GM21717 (cell line): ENCODE results near the gene KRT86.
"Not testable (repeated sequence)": the region's sequence is repeated elsewhere in the genome, so short reads cannot be mapped to it uniquely, and the experiment has no call there.

Experiments
- ATAC-seq: cut with Tn5 transposase; IDR thresholded peaks from one replicate; pipeline ENCODE4 v1.9.1; 2021; ENCODE audit warnings: mild to moderate bottlenecking, moderate library complexity; ENCODE audit not compliant: unreplicated experiment

KRT86 gene

DNA sequence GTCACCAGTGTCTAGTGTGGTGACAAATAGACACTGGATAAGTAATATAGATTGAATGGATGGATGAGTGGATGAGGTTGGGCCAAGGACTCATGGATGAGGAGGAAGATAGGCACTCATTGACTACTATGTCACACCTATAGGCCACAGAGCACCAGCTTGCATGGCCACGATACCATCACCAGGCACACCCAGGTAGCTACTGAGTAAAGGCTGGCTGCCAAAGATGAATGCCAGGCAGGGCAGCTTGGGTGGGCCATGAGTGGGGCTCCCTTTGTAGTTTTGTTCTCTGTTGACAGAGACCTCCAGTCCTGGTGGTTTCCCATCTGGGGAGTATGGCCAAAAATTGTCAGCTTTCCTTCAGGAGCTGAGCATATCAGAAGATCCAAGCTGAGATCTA lies 57.9 kb downstream of the KRT86 start:
- no peak for ATAC-seq

DNA sequence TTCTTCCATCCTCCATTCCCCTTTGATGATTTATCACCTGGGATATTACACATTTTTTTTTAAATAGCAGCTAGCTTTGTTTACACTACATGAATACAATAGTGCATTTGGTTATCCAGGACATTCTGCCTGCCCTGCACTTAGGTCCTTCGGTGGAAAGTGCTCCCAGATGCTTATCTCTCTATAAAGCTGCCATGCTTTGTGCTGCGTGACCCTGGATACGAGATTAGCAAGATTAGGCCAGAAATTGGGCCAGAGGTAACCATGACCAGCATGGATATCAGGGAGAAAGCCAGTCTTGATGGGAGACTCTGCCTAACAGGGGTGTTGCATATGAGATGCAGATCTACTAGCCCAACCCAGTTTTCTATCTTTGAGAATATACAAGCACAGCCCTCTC lies 58.9 kb downstream of the KRT86 start:
- no peak for ATAC-seq

DNA sequence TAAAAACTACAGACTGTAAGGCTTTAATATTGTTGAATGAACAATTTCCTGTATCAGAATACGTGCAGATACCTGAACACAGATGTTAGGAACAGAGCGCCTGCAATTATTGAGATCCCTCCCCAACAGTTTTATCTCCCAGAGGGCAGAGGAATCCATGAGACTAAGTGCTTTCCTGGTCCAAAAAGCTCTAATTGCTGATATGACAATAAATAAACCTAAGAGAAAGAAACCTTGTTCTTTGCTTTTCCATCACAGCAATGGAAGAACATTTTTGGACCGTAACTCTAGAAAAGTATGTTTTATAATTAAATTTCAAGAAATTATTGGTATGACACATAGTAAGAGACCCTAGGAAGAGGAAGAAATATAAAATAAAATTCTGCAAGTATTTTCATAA lies 59.7 kb downstream of the KRT86 start:
- ATAC-seq: no peak

DNA sequence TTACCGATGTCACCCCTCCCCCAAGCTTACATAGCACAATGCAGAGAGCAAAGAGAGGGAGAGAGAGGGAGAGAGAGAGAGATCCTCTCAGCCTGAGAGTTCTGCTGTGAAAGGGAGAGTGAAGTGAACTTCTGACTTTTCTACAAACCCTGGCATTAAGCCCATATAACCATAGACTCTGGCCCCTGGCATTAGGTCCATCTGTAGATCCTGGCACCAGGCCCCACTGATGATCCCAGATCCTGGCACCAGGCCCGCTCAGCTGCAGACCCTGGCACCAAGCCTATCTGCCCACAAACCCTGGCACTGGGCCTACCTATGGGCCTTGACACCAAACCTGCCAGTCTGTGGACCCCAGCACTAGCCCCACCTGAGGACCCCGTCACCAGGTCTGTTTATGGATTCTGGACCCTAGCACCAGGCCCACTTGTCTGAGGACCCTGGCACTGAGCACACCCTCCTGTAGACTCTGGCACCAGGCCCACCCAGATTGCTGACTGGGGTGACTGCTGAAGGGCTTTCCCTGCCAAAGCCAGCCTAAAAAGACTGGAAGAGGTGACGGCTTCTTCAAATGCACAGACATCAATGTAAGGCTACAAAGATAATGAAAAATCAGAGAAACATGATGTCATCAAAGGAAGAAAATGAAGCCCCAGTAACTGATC lies 61.3 kb downstream of the KRT86 start:
- ATAC-seq: no peak

DNA sequence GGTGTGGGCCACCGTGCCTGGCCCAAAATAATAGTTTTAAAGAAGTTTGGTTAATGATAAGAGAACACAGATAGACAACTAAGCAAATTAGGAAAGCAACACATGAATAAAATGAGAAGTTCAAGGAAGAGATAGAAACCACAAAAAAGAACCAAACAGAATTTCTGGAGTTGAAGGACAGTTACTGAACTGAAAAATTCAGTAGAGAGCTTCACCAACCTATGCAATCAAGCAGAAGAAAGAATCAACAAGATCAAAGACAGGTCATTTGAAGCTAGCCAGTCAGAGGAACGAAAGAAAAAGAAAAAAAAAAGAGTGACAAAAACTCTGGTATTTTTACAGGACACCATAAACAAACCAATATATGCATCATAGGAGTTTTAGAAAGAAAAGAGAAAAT lies 62.2 kb downstream of the KRT86 start:
- no peak for ATAC-seq

DNA sequence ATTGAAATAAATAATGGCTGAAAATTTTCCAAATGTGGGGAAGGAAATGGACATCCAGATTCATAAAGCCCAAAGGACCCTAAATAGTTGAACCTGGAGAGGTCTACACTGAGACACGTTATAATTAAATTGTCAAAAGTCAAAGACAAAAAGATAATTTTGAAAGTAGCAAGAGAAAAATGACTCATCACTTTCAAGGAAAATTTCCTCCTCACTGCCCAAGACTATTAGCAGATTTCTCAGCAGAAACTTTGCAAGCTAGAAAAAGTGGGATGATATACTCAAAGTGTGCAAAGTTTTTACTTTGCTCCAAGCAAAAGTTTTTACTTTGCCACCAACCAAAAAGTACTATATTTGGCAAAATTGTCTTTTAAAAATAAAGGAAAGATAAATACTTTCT lies 62.6 kb downstream of the KRT86 start:
- no peak for ATAC-seq

DNA sequence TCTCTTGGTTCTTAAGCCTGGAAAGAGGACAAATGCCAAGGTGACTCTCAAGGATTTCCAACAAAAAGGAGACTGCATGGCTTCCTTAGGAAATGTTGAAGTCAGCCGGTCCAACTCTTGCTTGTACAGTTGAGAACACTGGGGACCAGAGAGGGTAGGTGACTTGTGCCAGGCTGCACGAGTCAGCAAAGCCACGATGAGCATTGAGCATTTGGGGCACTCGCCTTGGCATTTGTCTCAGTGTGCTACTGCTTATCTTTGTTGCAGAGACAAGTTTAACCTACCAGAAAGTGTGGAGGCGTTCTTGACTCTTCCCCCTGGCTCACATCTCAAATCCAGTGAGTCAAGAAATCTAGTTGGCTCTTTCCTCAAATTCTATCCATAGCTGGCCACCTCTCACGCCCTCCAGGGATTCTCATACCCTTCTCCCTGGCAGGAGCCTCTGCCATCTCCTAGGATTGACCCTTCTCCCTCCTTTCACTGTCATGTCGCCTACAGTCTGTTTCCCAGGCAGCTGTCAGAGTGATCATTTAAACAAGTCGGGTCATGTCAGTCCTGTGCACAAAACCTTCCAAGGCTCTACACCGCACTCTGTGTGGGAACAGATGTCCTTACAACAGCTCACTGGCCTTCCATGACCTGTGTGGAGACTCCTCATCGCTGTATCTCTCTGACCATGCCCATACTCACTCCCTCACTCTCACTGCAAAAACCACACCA lies 64.0 kb downstream of the KRT86 start:
- ATAC-seq: no peak

DNA sequence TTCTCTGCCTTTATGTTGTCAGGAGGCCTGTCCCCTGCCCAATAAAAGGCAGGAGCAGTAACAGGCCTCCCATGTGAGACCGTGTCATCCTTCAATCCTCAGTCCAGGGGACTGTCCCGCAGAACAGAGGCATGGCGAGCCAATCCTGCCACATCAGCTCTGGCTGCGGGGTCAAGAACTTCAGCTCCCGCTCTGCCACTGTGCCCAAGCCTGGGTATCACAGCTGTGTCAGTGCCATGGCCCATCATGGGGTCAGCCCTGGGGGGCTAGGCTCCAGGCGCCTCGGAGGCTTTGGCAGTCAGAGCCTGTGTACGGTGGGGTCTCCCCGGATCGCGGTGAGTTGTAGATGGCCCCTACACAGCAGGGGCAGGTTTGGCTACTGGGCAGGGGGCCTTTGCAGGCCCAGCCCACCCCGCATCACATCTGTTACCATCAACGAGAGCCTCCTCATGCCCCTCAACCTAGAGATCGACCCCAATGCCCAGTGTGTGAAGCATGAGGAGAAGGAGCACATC lies 66.7 kb downstream of the KRT86 start:
- ATAC-seq: no peak

DNA sequence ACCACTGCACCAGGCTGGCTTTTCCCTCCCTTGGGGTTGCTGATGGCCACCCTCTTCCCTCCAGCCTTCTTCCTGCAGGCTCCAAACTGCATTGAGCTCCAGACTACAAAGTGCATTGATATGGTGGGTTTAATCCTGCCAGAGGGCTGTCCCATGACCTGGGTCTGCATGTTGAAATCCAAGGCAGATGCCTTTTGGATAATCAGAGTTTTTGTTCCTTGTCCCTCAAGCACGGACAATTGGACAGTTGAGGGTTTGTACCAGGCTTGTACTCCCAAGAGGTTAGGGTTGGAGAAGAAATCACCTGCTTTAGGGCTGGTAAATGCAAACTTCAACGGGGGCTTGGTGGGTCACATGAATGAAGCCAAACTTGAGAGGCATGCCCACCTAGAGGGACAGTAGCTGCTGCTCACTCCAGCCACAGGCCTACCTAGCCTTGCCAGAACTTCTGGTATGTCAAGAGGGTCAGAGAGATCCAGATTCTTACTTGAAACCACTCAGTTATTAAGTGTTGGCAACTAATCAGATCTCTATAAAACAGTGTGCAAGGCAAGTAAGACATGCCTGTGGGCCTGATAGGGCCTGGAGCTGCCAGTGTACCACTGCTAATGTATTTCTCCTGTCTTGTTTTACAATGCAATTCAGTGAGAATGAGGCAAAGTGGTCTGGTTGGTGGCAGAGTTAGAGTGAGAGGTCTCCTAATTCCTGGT lies 68.5 kb downstream of the KRT86 start:
- no peak for ATAC-seq

DNA sequence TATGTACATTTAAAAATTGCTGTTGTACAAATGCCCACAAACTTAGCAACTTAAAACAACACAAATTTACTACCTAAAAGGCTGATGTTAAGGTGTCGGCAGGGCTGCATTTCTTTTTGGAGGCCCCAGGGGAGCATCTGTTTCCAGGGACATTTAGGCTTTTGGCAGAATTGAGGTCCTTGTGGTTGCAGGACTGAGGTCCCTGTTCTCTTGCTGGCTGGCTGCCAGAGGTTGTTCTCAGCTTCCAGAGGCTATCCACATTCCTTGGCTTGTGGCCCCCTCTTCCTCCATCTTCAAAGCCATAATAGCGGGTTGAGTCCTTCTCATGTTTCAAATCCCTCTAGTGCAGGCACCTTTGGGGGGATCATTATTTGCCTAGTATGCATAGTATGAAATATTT lies 69.1 kb downstream of the KRT86 start:
- ATAC-seq: no peak

DNA sequence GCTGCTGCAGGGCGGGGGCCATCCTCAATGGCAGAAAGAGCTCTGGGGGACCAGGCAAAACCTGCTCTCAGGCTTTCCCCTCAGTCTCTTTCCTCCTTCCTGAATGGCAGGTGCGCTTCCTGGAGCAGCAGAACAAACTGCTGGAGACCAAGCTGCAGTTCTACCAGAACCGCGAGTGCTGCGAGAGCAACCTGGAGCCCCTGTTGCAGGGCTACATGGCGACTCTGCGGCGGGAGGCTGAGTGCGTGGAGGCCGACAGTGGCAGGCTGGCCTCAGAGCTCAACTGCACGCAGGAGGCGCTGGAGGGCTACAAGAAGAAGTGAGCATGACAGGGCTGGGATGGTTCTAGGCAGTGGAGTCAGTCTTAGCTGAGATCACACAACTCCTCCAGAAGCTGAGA lies 69.7 kb downstream of the KRT86 start:
- no peak for ATAC-seq

DNA sequence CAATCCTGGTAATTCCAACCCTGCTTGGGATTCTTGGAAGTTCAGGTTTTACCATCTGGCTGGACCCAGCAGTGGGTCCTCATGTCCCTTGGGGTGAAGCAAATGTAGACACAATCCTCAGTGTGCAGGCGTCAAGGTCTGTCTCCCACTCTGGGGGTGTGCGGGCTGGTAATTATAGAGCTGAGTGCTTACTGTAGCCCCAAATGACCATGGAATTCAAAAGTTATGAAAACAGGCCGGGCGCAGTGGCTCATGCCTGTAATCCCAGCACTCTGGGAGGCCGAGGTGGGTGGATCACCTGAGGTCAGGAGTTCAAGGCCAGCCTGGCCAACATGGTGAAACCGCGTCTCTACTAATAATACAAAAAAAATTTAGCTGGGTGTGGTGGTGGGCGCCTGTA lies 70.6 kb downstream of the KRT86 start:
- not testable (repeated sequence) for ATAC-seq

DNA sequence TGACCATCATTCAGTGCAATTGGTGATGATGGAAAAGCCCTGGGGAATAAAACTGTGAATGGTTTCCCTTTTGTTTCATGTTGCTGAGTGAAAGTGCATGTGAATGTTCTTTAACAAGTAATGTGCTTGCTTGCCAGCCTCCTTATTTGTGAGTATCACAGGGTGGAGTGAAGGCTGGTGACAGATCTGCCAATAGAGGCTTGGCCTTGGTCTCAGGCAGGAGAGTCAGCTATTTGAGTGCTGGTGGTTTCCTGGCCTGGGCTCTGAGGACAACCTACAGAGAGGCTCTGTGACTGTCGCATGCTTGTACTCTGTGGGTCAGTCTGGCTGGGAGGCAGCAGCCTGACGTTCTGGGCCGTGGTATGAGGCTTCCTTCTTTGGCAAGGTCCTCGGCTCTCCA lies 72.1 kb downstream of the KRT86 start:
- ATAC-seq: no peak

DNA sequence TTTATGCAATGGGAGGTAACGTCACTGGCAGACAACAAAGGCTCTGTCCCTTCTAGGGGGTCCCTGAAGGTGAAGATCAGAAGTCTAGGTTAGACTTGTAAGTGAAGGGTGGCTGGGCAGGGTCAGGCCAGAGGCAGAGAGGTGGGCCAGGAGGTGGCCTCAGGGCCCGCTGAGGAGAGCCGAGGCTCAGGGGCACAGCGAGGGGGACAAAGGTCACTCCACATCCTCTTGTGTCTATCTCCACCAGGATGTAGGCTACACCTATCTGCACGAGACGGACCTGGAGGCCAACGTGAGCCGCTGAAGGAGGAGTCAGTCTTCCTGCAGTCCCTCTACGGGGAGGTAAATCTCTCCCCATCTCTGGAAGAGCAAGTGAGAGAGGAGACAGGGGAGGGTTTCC lies 72.6 kb downstream of the KRT86 start:
- no peak for ATAC-seq

DNA sequence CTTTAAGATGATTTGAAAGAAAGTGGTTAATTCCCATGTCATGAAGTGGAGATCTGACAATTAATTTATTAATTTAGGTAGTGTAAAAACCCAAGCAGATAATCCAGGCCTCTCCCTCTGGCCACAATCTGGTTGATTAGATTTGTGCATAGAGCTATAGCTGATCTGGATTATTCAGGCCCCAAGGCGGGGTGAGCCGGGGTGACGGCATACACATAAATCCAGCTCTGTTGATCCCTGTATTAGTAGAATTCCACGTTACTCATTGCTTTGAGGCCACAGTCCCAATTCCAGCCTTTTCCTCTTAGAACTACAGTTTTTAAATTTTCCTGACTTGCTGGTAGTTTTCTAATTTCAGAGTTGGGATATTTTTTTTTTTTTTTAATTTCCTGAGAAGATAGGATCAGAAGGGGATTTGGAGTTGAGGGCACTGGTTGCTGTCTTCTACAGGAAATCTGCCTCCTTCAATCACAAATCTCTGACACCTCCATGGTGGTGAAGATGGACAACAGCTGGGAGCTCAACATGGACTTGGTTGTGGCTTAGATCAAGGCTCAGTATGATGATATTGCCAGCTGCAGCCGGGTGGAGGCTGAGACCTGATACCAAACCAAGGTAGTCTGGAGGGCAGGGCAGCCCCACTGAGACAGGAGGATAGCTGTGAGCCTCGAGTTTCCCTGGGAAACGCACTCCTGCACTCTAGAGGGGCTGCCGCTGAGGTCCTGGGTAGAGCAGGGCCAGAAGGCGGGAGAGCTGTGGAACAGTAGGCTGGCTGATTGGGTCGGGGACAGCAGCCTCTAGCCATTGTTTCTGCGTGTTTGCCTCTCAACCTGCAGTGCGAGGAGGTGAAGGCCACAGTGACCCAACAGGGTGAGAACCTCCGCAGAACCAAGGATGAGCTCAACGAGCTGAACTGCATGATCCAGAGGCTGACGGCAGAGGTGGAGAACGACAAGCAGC lies 73.4 kb downstream of the KRT86 start:
- no peak for ATAC-seq

DNA sequence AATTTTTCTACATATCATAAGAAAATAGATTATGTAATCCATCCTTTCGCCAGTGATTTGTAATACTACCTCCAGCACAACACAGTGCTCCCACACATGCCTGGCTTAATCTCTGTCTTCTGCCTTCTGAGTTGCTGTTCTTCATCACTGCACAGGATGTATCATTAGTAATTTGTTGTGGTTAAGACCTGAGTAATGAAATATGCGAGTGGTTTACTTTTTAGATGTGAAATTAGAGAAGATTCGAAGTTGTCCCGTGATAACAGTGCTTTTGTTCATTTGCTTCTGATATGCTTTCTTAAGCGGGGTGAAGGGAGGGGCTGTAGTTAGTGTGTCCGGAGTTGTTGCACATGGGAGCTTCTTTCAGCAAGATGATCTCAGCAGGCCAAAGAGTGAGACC lies 74.8 kb downstream of the KRT86 start:
- no peak for ATAC-seq

DNA sequence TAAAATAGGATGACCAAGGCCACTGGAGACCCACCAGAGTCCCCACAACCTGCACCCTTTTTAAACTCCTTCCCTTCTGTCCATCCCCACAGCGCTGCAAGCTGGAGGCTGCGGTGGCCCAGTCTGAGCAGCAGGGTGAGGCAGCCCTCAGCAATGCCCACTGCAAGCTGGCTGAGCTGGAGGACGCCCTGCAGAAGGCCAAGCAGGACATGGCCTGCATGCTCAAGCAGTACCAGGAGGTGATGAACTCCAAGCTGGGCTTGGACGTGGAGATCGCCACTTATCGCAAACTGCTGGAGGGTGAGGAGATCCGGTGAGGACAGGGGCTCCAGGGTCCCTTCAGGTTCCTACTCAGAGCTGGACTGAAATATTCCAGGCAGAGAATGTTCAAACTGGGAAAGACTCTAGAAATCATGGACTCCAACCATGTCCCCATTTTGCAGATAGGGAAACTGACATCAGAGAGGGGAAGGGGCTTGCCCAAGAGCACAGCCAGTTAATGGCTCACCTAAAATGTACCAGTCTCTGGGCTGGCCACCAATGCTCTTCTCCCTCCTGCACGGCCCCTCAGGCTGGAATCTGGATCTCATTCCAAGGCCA lies 75.7 kb downstream of the KRT86 start:
- no peak for ATAC-seq

DNA sequence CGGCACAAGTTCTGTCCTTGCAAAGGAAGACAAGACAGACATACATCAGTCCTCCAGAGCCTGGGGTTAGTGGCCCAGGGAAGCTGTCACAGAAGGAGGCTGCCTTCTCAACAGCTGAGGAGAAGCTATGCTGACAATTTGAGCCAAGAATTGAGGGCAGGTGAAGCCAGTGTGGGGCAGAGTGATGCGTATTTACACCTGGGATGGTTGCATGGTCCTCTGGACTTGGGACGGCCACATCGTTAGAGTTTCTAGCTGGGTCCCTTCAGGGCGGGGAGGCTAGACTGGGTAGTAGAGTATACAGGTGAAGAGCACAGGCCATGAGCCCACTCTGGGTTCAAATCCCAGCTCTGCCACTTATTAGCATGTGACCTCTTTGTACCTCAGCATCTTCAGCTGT lies 76.3 kb downstream of the KRT86 start:
- no peak for ATAC-seq

DNA sequence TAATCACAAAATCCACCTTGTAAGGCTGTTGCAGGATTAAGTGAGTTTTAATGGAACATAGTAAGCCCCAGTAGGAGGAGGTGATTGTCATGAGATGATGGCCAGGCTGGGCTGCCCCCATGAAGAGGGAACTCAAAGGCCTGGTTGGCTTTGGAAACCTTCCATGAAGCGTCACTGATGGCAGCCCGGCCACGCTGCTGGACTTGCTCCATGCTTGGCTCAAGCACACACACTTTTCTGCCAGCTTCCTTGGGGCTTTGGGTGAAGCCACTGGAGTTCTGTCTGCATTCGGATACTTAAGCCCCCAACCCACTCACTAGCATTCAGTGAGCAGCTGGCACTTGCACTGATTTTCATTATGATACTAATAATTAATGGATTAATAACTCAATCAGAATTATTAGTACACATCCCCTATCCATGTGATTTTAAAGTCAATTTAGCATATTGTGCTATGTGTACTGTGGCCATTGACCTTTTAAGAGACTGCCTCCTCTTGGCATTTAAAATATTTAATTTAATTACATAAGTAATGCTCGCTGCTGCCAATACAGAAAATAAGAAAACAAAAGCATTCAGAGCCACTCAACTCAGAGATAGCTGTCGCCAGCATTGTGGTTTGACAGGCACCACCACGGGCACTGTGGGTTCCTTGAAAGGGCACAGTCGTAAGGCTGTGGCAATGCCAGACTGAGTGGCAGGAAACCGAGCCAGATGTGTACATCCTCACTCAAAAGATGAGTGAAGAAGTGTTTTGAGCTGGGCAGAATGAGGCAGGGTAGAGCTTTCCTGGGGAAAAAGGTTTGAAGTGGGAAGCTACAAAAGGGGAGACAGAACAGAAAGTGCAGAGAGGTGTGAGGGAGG lies 77.0 kb downstream of the KRT86 start:
- no peak for ATAC-seq

DNA sequence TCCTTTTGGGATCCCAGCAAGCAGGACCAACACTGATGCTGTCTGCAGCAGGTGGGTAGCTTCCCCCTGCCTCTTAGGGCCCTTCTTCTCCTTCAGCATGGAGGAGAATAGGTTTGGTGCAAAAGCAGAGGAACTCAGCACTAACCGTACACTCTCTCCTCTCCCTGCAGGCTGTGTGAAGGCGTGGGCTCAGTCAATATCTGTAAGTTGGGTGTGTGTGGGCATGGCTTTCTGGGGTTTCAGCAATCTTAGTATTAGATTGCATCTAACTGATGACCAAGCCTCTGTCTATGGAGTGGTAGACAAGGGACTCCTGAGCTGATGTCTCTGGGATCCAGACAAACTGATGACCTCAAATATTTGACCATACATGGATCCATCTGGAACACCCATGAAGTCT lies 78.5 kb downstream of the KRT86 start:
- ATAC-seq: no peak
